Inflammatory macrophage treated with lipopolysaccharide for 4 hours (primary cell): ENCODE data around the gene IDH3G.
"Not testable (repeated sequence)": the region's sequence is repeated elsewhere in the genome, so short reads cannot be mapped to it uniquely, and the experiment has no call there.

Experiments used
- DNase-seq: peaks from one replicate; pipeline ENCODE4 v3.0.0-alpha.2; 2020

IDH3G gene

GRCh38 chrX:153794018-153794896 lies at the start of gene IDH3G, which contains the start of gene SSR4:
Gene IDH3G (minus strand): TSS chrX:153794375. CDS start chrX:153794326, 49 bp downstream.
Gene SSR4 (plus strand): TSS chrX:153794668. CDS start chrX:153794688, 20 bp downstream.
- peak; percentile 92 for DNase-seq

- DNase-seq: no peak
These were observed 42.7 kb upstream of the IDH3G start for GRCh38 chrX:153836921-153837320.

GRCh38 chrX:153832728-153833127 lies 38.6 kb upstream of the IDH3G start:
- no peak for DNase-seq

DNA sequence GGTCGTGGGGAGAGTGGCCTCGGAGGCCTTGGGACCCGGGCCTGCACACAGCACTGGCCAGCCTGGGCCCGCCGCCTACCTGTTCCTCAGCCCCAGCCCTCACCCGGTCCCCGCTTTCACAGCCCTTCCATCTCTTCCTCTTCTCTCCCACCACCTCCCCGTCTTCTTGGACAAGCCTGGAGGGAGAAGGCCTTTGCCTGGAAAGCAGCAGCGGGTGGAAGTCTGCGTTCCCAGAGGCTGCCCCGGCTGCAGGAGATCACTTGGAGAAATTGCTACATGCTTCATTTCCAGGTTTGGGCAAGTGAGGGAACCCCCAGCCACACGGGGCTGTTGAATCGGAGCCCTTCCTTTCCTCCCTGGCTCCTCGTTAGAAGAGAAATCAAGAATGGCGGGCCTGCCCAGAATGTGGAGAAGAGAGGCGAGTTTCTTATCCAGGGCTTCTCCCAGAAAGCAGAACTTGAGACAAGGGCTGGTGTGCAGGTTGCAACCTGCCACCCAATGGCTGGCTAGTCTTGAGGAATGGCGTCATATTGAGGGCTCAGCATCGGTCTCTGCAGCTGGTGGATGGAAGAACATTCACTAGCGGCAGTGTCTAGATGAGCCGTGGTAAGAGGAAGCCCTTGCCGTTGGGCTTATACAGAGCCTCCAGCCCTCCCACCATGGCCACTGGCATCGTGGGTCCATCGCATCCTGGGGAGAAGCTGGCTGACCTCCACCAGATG lies 37.4 kb upstream of the IDH3G start:
- DNase-seq: no peak

DNA sequence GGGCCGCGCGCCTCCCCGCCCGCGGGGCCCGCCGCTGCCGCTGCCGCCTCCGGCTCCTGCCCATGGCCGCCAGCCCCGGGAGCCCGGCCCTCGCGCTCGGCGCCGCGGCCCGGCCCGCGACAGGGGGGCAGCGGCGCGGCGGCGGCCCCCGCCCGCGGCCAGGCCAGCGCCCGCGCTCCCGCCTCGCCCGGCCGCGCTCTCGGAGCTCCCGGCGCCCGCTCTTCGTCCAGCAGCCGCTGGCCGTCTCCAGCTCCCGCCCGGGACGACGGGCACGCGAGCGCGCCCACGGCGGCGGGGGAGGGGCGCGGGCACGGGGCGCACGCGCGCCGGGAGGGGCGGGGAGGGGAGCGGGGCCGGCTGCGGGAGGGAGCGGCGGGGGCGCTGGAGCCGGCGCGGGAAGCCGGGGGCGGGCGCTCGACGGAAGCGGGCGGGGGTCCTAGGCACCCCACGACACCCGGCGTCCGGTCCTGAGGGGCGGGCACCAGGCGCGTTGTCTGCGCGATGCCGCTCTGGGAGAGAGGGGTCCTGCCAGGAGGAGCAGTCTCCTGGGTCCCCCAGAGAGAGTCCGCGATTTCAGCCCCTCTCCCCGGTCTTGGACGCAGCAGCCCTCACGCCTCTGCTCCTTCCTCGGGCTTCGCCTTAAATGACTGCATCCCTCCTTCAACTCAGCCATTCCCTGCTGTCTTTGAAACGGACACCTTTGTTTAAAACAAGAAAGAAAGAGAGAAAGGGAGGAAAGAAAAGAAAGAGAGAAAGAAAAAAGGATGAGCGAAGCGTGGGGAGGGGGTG lies 36.7 kb upstream of the IDH3G start:
- no peak for DNase-seq

- DNase-seq: no peak
These were observed 35.8 kb upstream of the IDH3G start, which contains the start of gene PDZD4 for GRCh38 chrX:153829799-153830639. Gene PDZD4 (minus strand): TSS chrX:153830544. CDS start chrX:153830298, 246 bp downstream.

GRCh38 chrX:153829549-153829798 lies 35.3 kb upstream of the IDH3G start:
- DNase-seq: no peak

- no peak for DNase-seq
These were observed 34.8 kb upstream of the IDH3G start for GRCh38 chrX:153828723-153829548.

DNA sequence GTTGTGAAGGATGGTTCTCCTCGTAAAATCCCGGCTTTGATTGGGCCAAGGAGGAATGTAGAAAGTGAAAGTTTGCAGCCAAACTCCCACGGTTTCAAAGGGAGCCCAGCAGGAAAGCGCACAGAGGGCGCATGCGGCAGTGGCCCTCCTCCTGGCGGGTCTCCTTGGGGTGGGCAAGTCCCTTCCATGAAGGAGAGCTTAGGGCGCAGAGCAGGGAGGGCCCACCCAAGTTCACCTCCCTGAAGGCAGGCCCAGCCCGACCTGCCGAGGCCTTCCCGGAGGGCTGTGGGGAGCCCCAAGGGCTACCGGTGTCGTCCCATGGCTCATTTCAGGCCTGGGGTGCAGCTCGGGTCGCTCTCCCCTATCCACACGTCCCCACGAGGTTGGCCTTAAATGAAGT lies 34.1 kb upstream of the IDH3G start:
- DNase-seq: no peak

GRCh38 chrX:153827903-153828302 lies 33.7 kb upstream of the IDH3G start:
- DNase-seq: no peak

DNA sequence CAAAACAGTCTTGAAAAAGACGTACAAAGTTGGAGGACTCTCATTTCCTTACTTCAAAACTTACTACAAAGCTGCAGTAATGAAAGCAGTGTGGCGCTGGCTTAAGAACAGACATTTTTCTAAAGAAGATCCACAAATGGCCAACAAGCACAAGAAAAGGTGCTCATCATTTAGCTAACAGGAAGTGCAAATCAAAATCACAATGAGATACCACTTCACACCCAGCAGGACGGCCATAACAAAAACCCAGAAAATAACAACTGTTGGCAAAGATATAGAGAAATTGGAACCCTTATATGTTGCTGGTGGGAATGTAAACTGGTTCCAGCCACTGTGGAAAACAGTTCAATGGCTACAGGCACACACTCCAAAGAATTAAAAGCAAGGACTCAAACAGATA lies 32.8 kb upstream of the IDH3G start:
- DNase-seq: no peak

DNA sequence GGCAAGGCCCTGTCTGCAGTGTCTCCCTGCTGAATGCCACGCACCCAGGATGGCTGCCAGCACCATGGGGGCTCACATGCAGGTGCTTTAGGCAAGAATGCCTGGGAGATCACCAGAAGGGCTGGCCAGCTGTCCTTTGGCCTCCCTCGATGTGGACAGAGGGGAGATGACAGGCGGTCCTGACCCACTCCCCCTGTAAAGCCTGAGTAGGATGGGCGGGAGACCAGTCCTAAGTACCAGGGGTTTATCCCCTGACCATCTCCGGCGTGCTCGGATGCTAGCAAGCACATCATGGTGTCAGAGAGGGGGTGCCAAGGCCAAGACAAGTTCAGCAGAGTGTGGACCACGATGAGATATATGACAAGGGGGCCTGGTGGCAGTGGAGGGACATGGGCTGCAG lies 30.9 kb upstream of the IDH3G start:
- DNase-seq: no peak

- no peak for DNase-seq
These were observed 30.2 kb upstream of the IDH3G start for GRCh38 chrX:153824348-153824747.

- no peak for DNase-seq
These were observed 26.9 kb upstream of the IDH3G start for GRCh38 chrX:153821066-153821465.

DNA sequence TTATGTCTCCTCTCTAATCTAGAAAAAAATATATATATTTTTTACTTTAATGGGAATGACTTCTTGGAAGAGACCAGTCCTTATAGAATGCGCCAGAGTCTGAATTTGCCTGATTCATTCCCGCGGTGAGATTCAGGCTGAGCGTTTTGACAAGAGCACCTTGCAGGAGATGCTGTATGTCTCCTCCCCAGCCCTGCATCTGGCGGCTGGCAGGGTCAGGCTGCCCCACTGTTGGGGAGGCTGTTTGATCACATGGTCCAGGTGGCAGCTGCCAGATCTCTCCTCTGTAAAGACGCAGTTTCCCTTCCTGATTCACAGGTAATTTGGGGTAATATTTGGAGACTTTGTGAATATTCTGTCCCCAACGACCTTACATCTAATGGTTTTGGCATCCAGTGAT lies 26.4 kb upstream of the IDH3G start:
- no peak for DNase-seq

GRCh38 chrX:153819384-153820040 lies 25.3 kb upstream of the IDH3G start:
- DNase-seq: no peak

DNA sequence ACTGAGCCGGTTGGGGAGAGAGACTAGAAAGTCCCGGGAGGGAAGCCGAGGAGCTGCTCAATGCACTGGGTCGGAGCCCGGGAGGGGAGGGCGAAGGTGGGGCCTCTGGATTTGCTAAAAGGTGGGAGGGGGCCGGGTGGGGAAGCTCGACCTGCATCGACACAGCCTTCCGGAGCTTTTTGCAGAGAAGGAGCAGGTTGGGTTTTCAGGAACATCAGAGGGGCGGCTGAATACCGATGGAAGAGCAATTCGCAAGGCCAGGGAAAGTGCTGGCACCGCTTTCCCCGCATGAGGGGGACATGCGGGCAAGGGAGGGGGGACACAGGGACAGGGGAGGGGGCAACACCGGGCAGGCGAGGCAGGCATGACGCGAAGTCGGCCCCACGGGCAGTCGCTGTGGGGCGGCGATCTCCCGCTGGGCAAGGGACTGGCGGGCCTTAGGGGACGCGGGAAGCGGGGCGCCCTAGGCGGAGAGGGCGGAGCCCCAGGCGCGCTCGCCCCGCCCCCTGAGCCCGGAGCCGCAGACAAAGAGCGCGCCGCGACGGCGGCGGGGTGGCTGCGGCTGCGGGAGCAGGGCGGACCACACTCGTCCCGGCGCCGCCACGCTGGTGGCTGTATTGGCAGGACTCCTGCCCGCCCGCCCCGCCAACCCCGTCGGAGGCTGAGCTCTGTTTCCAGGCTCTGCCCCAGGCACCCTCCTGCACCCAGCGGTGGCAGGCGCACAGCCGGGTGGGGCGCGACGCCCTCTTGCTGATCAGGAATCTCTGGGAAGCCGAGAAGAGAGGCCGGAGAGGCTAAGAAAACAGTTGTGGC lies 24.6 kb upstream of the IDH3G start:
- DNase-seq: peak; percentile 13

DNA sequence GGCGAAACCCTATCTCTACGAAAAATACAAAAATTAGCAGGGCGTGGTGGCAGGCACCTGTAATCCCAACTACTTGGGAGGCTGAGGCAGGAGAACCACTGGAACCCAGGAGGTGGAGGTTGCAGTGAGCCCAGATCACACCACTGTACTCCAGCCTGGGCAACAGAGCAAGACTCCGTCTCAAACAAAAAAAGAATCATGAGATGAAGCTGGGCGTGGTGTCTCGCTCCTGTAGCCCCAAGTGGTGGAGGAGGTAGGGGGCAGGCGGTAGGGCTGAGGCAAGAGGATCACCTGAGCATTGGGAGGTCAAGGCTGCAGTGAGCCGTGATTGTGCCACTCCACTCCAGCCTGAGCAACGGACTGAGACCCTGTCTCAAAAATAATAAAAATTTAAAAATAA lies 23.9 kb upstream of the IDH3G start:
- not testable (repeated sequence) for DNase-seq

DNA sequence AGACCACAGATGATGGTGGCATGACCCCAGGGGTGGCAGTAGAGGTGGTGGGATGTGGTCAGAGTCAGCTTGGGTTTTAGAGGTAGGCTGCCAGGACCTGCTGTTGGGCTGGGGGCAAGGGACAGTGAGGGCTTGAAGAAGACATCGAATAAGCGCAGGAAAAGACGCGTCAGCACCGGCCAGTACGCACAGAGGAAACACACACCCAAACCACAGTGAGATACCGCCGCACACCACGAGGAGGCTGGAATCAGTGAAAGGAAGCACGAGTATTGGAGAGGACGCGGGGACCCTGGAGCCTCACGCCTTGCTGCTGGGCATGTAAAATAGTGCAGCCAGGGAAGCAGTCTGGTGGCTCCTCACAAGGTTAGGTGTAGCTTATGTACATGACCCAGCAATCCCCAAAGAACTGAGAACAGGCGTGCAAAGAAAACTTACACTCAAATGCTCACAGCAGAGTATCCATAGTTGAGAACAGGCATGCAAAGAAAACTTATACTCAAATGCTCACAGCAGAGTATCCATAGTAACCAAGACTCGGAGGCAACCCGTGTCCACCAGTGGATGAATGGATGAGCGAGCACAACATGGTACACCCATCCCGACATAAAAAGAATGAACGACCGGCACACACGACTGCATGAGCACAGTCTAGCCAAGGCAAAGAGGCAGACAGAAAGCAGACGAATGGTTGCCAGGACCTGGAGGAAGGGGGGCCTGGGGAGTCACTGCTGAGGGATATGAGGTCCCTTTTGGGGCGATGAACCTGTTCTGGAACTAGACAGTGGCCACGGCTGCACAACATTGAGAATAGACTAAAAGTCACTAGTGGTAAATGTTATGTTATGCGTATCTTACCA lies 22.9 kb upstream of the IDH3G start:
- peak; percentile 2 for DNase-seq
